ENCODE data around the gene MVD. TPM values are rescaled to one million over a fixed set of nuclear protein-coding genes. Genes with fewer than 3 reads are reported as not detected.
A peak's percentile ranks its signal among the peaks of the same experiment; 100 is the strongest.

The MVD gene
- total RNA-seq, 3 donors from 2014 or later (not counting 1 experiment from before 2014, with no cell fraction given) = 176 to 271 (median 185) TPM

DNA sequence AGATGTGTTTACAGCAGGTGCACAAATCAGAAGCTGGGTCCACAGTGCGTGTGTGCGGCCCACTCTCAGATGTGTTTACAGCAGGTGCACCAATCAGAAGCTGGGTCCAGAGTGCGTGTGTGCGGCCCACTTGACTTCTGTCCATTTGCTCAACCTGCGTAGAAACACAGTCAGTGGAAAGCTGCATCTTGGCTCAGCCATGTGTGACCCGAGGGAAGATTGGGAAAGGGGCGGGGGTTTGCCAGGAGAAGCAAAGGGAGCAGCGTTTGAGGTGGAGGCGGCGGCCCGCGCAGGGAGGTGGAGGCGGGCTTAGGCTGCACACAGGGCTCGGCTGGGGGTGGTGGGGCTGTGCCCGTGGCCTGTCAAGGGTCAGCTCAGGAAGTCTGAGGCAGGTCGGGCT lies 47.7 kb upstream of the MVD start:
- H3K36me3 ChIP-seq (ENCODE audit: control insufficient read depth, insufficient read depth, low read length) = peaks cover 23% of the 10 kb centered on the region
- DNase-seq = no peak
- H3K27me3 ChIP-seq (ENCODE audit: control insufficient read depth, insufficient read depth, low read length) = no peaks in the 10 kb centered on the region
- Mint-ChIP-seq H3K4me3 (no peak overlapping the region), H3K36me3 (no peaks in the 10 kb centered on the region), H3K27ac (no peak overlapping the region), H3K27me3 (ENCODE audit: low read depth in 2 of 2) (no peaks in the 10 kb centered on the region), H3K4me1 (peaks cover 18 to 20% of the 10 kb centered on the region in 2 donors), H3K9me3 (no peaks in the 10 kb centered on the region)
- no peak for TF ChIP-seq CTCF (IDR thresholded peaks at IDR 0.05)
- peaks cover 23% of the 10 kb centered on the region for H3K4me1 ChIP-seq (ENCODE audit: control insufficient read depth, insufficient read depth, low read length)
- no peak overlapping the region for H3K4me3 ChIP-seq (ENCODE audit: low read length)
- WGBS (ENCODE audit: insufficient coverage) = 80% methylated on average over 16 of the region's 16 CpGs
- no peak overlapping the region for H3K27ac ChIP-seq (ENCODE audit: low read length)
- intact Hi-C loops (cut with micrococcal nuclease) = no loop called here
- ATAC-seq = no peak
- no peaks in the 10 kb centered on the region for H3K9me3 ChIP-seq (ENCODE audit: control insufficient read depth, insufficient read depth, low read length)

- Histone ChIP-seq H3K4me1 (ENCODE audit: control insufficient read depth, insufficient read depth, low read length) (peaks cover 57% of the 10 kb centered on the region), H3K4me3 (ENCODE audit: low read length) (peak overlapping the region; percentile 81), H3K27ac (ENCODE audit: low read length) (peak overlapping the region; percentile 82), H3K9me3 (ENCODE audit: control insufficient read depth, insufficient read depth, low read length) (no peaks in the 10 kb centered on the region), H3K36me3 (ENCODE audit: control insufficient read depth, insufficient read depth, low read length) (peaks cover 5% of the 10 kb centered on the region), H3K27me3 (ENCODE audit: control insufficient read depth, insufficient read depth, low read length) (no peaks in the 10 kb centered on the region)
- Mint-ChIP-seq H3K27ac (peak overlapping the region; percentile 78 to 89), H3K36me3 (no peaks in the 10 kb centered on the region), H3K9me3 (no peaks in the 10 kb centered on the region), H3K4me1 (peaks cover 48 to 51% of the 10 kb centered on the region in 2 donors), H3K27me3 (ENCODE audit: low read depth in 2 of 2) (no peaks in the 10 kb centered on the region), H3K4me3 (peak overlapping the region; percentile 75)
- 60% methylated on average over 15 of the region's 17 CpGs for WGBS (ENCODE audit: insufficient coverage)
- intact Hi-C loops (cut with micrococcal nuclease) = loop anchor here (1.0 kb wide), 1 partner anchor 137 kb away; the partner anchor contains the start of gene ZC3H18
- ATAC-seq (no peak), DNase-seq (peak in 1 of 2 donors; percentile 47)
- TF ChIP-seq CTCF (IDR thresholded peaks at IDR 0.05) = no peak
These were observed 44.3 kb upstream of the MVD start for GRCh38 chr16:88706965-88707826.

DNA sequence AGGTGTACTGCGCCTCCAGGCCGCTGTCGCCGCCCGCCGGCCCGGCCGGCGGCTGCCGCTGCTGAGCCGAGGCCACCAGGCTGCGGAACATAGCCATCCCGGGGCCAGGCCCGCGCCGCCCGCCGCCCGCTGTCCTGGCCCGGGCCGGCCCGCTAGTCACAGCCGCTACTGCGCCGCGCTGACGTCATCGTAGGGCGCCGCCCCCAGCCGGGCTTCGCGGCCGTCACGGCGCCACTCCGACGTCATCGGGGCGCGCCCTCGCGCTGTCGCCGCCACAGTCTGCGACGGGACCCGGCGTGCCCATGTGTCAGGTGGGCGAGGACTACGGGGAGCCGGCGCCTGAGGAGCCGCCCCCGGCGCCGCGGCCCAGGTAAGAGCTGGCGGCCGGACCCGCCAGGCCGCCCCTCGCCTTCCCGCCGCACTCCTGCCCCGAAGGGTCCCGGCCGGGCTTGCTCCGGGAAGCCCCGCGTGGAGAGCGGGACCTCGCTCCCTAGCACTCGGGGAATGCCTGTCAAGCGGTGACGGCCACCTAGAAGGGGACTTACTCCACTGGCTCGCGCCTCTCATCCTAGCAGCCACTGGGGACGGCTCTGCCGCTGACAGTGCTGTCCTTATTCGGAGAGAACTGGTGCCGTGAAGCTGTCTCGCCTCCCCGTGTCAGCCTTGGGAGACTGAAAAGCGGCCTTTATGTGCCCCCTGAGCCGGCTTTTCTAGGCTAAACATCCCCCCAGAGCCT lies 43.5 kb upstream of the MVD start, which contains the start of the genes CTU2 and RNF166:
Gene CTU2 (plus strand): TSS at position 275 of the 736 bp plus-strand sequence. CDS start 28 bp downstream, at position 303.
Gene RNF166 (minus strand): TSS at position 180 of the 736 bp plus-strand sequence. CDS start 83 bp downstream, at position 97.
- Histone ChIP-seq H3K4me1 (ENCODE audit: control insufficient read depth, insufficient read depth, low read length) (peaks cover 62% of the 10 kb centered on the region), H3K27ac (ENCODE audit: low read length) (peak within 1 kb of the TSS; percentile 83), H3K36me3 (ENCODE audit: control insufficient read depth, insufficient read depth, low read length) (peaks cover 5% of the 10 kb centered on the region), H3K4me3 (ENCODE audit: low read length) (peak within 1 kb of the TSS; percentile 81), H3K9me3 (ENCODE audit: control insufficient read depth, insufficient read depth, low read length) (no peaks in the 10 kb centered on the region), H3K27me3 (ENCODE audit: control insufficient read depth, insufficient read depth, low read length) (no peaks in the 10 kb centered on the region)
- Mint-ChIP-seq H3K27ac (peak within 1 kb of the TSS; percentile 89 to 96), H3K27me3 (ENCODE audit: low read depth in 2 of 2) (no peaks in the 10 kb centered on the region), H3K4me1 (peaks cover 47 to 59% of the 10 kb centered on the region in 2 donors), H3K9me3 (no peaks in the 10 kb centered on the region), H3K4me3 (peak within 1 kb of the TSS; percentile 94), H3K36me3 (no peaks in the 10 kb centered on the region)
- intact Hi-C loops (cut with micrococcal nuclease) = loop anchor here (1.0 kb wide), 1 partner anchor 136 kb away; the partner anchor contains the start of gene ZC3H18
- ATAC-seq = peak; percentile 62 to 85 (median 71)
- peak; percentile 97 for DNase-seq
- under 1% methylated on average over 86 of the region's 86 CpGs for whole genome bisulfite sequencing (ENCODE audit: insufficient coverage)
- no peak for TF ChIP-seq CTCF (IDR thresholded peaks at IDR 0.05)

Measured in natural killer cell (primary cell).